Karpas-422 (cell line): Measurements from ENCODE around the gene MGRN1. TPM values are rescaled to one million over a fixed set of nuclear protein-coding genes. Genes with fewer than 3 reads are reported as not detected.

Experiments used
- DNase-seq: peaks from one replicate; pipeline ENCODE4 v3.0.0-alpha.2; 2015
- H2AFZ ChIP-seq: fragments of 200-600 bp; sonication (generic); 2 replicates; pipeline ENCODE4 v1.6.1; 2014; ENCODE audit warnings: antibody characterized with exemption, low read length, mixed read lengths
- H3K27ac ChIP-seq: fragments of 200-600 bp; sonication (generic); 2 replicates; pipeline ENCODE4 v1.5.1; 2014; ENCODE audit warnings: mild to moderate bottlenecking, low read length, moderate library complexity
- H3K27me3 ChIP-seq: fragments of 200-600 bp; sonication (generic); 2 replicates; pipeline ENCODE4 v1.6.1; 2014; ENCODE audit warnings: low read length, mixed read lengths
- H3K36me3 ChIP-seq: fragments of 200-600 bp; sonication (generic); 2 replicates; pipeline ENCODE4 v1.6.1; 2014; ENCODE audit warnings: low read length, mixed read lengths; ENCODE audit not compliant: insufficient read depth
- H3K4me1 ChIP-seq: fragments of 200-600 bp; sonication (generic); 2 replicates; pipeline ENCODE4 v1.6.1; 2014; ENCODE audit warnings: mild to moderate bottlenecking, low read length, mixed read lengths
- H3K4me2 ChIP-seq: fragments of 200-600 bp; sonication (generic); 2 replicates; pipeline ENCODE4 v1.6.1; 2014; ENCODE audit warnings: low read length, low read depth, mild to moderate bottlenecking; ENCODE audit not compliant: poor library complexity, severe bottlenecking
- H3K4me3 ChIP-seq: fragments of 200-600 bp; sonication (generic); 2 replicates; pipeline ENCODE4 v1.5.1; 2014; ENCODE audit warnings: mild to moderate bottlenecking, antibody characterized with exemption, low read length, mixed read lengths
- H3K79me2 ChIP-seq: fragments of 200-600 bp; sonication (generic); 2 replicates; pipeline ENCODE4 v1.6.1; 2014; ENCODE audit warnings: mild to moderate bottlenecking, low read length, mixed read lengths
- H3K9ac ChIP-seq: fragments of 200-600 bp; sonication (generic); 2 replicates; pipeline ENCODE4 v1.6.0; 2014; ENCODE audit warnings: low read length
- H3K9me2 ChIP-seq: fragments of 200-600 bp; sonication (generic), shearing (Covaris generic); replicated peaks from 2 replicates; pipeline ENCODE4 v1.6.0; 2014; ENCODE audit warnings: mild to moderate bottlenecking, low read length, moderate library complexity; ENCODE audit not compliant: insufficient read depth
- H3K9me3 ChIP-seq: fragments of 300-700, 200-600 bp; sonication (generic); 2 replicates; pipeline ENCODE4 v1.6.1; 2014; ENCODE audit warnings: low read length, mixed read lengths
- H4K20me1 ChIP-seq: fragments of 200-600 bp; sonication (generic); 2 replicates; pipeline ENCODE4 v1.6.1; 2014; ENCODE audit warnings: mild to moderate bottlenecking, antibody characterized with exemption, low read length, low read depth; ENCODE audit not compliant: insufficient read depth
- total RNA-seq: library from RNA; depleted of rRNA; stranded (reverse); fragments of >200 nt; shearing (Covaris generic); gene quantifications from 2 replicates; pipeline ENCODE4 v1.2.3, GENCODE V29; 2014; ENCODE audit warnings: low replicate concordance

The MGRN1 gene
- total RNA-seq, 1 experiment from 2014 or later = 23.0 TPM

DNA sequence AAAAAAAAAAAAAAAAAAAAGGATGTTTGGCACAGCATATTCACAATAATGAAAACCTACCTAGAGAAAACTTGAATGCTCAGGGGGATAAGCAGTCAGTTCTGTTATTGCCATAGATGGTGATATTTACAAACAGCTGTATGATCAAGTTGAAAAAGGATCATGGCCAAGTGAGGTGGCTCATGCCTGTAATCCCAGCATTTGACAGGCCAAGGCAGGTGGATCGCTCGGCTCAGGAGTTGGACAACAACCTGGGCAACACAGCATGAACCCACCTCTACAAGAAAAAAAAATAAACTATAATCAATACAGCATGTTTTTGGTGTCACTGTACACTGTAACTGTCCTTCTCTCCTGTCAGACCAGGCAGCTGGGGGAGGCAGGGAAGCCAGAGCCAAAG, 90.4 kb downstream of the MGRN1 start:
- no peak for DNase-seq
- Histone ChIP-seq H3K36me3 (no peaks in the 10 kb centered on the region; the same call in 1 of the 2 replicates), H2AFZ (no peak overlapping the region)

DNA sequence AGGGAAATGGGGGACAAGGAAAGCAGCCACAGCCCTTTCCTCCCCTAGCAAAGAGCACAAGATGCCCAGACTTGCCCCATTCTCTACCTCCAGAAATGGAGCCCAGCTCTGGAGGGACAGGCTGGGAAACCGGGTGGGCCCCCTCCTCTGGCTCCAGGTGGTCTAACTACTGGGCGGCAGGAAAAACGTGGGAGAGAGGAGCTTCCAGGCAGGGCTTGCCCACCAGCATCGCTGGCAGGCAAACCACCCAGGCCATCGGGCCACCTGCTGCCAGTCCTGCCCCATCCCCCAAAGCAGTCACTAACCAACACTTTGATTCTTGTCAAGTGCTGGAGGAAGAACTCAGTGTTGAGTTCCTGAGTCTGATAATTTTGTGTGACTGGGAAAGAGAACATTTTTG, 93.8 kb downstream of the MGRN1 start:
- no peak overlapping the region; the same call in 1 of the 2 replicates for H3K4me3 ChIP-seq
- peaks cover 14% of the 10 kb centered on the region for H3K4me1 ChIP-seq
- 0 out of 2 replicates have a peak, but pooled peaks cover 6% of the 10 kb centered on the region for H3K79me2 ChIP-seq
- no peaks in the 10 kb centered on the region for H3K9me3 ChIP-seq
- H3K27ac ChIP-seq = peak overlapping the region; percentile 69
- H4K20me1 ChIP-seq = no peaks in the 10 kb centered on the region
- peak overlapping the region; percentile 40 for H3K4me2 ChIP-seq
- H2AFZ ChIP-seq = no peak overlapping the region
- DNase-seq = no peak
- no peaks in the 10 kb centered on the region for H3K36me3 ChIP-seq
- H3K27me3 ChIP-seq = no peaks in the 10 kb centered on the region
- H3K9me2 ChIP-seq = no peaks in the 10 kb centered on the region
- H3K9ac ChIP-seq = no peak overlapping the region

More for the DNA sequence above, 90.4 kb downstream of the MGRN1 start:
- no peaks in the 10 kb centered on the region for H3K9me2 ChIP-seq
- no peak overlapping the region for H3K9ac ChIP-seq
- no peaks in the 10 kb centered on the region for H3K27me3 ChIP-seq
- H3K79me2 ChIP-seq = 0 out of 2 replicates have a peak, but pooled peaks cover 6% of the 10 kb centered on the region
- no peak overlapping the region for H3K27ac ChIP-seq
- H3K4me3 ChIP-seq = no peak overlapping the region
- no peaks in the 10 kb centered on the region for H3K9me3 ChIP-seq
- no peaks in the 10 kb centered on the region for H4K20me1 ChIP-seq
- H3K4me1 ChIP-seq = peaks cover 14% of the 10 kb centered on the region
- H3K4me2 ChIP-seq = no peak overlapping the region

DNA sequence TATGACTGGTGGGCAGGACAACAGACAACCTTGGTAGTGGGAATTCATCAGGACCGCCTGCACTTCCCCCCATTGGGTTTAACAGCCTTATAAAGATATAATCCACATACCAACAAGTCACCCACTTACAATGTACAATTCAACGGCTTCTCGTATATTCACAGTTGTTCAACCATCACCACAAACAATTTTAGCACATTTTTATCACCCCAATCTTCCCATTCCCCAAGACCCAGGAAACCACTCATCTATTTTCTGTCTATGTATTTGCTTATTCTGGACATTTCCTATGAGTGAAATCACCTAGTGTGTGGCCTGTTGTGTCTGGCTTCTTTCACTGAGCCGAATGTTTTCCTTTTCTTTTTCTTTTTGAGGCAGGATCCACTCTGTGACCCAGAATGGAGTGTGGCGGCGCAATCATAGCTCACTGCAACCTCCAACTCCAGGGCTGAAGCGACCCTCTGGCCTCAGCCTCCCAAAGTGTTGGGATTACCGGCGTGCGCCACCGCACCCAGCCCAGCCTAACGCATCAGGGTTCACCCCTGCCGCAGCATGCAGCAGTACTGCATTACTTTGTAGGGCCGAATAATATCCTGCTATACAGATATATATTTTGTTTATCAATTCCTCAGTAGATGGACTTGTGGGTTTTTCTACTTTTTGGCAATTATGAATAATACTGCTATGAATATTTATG, 98.6 kb downstream of the MGRN1 start:
- Histone ChIP-seq H3K9me2 (no peaks in the 10 kb centered on the region), H3K9ac (no peak overlapping the region), H3K4me3 (no peak overlapping the region), H3K79me2 (0 out of 2 replicates have a peak, but pooled peaks cover 4% of the 10 kb centered on the region), H3K4me1 (peaks cover 13% of the 10 kb centered on the region), H3K27ac (no peak overlapping the region), H3K27me3 (no peaks in the 10 kb centered on the region), H2AFZ (no peak overlapping the region), H4K20me1 (no peaks in the 10 kb centered on the region), H3K4me2 (no peak overlapping the region), H3K36me3 (0 out of 2 replicates have a peak, but pooled peaks cover 3% of the 10 kb centered on the region), H3K9me3 (no peaks in the 10 kb centered on the region)
- no peak for DNase-seq

DNA sequence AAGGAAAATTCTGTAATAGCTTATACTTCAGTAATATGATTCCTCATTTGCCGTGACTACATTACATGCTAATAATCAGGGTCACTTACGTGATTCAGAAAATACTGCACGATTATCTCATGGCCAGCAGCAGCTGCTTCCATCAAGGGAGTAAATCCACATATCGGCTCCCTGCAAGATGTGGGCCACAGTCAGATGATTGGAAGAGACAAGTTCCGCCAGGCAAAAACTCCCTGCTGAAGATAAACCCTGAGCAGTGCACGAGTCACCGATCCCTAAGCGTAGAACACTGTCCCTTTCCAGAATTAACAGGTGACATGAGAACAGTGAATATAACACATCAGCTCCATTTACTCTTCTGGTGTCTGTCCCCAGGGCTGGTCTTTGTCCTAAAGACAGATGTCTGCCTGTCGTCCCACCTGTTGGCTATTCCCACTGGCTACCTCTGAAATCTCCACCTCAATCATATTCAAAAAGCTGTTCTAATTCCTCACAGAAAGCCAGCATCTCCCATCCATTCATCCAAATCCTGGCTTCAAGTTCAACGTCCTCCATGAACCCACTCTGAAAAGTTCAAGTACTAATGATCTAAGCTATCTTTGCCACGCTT, 100.1 kb downstream of the MGRN1 start:
- H3K4me1 ChIP-seq = no peaks in the 10 kb centered on the region
- H3K9ac ChIP-seq = no peak overlapping the region
- H3K79me2 ChIP-seq = no peaks in the 10 kb centered on the region
- H3K9me3 ChIP-seq = no peaks in the 10 kb centered on the region
- no peak overlapping the region for H3K4me3 ChIP-seq
- H3K36me3 ChIP-seq = 0 out of 2 replicates have a peak, but pooled peaks cover 3% of the 10 kb centered on the region
- H2AFZ ChIP-seq = no peak overlapping the region
- H3K4me2 ChIP-seq = no peak overlapping the region
- no peaks in the 10 kb centered on the region for H3K27me3 ChIP-seq
- H3K27ac ChIP-seq = no peak overlapping the region
- no peak for DNase-seq
- no peaks in the 10 kb centered on the region for H4K20me1 ChIP-seq
- no peaks in the 10 kb centered on the region for H3K9me2 ChIP-seq

DNA sequence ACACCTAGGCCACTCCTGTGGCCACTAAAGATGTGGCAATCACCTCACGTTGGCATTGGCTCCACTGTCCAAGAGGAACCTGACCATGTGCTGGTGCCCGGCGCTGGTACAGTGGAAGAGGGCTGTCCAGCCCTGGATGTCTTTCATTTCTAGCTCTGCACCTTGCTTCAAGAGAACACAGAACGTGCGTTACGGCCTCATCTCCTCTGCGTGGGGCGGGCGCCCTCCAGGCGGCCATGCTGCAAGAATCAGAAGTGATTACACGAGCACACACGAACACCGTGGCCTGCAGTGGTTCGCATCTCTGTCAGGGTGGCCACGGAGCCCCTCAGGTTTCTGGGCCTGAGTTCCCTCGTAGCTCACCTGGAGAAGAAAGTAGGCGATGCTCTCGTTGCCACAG, 102.0 kb downstream of the MGRN1 start:
- Histone ChIP-seq H3K79me2 (peaks cover 1% of the 10 kb centered on the region), H3K9me2 (no peaks in the 10 kb centered on the region), H3K4me1 (no peaks in the 10 kb centered on the region), H3K27me3 (no peaks in the 10 kb centered on the region), H2AFZ (no peak overlapping the region), H3K4me3 (no peak overlapping the region), H3K27ac (no peak overlapping the region), H3K36me3 (0 out of 2 replicates have a peak, but pooled peaks cover 3% of the 10 kb centered on the region), H4K20me1 (no peaks in the 10 kb centered on the region), H3K4me2 (no peak overlapping the region), H3K9me3 (no peaks in the 10 kb centered on the region), H3K9ac (no peak overlapping the region)
- DNase-seq = no peak

DNA sequence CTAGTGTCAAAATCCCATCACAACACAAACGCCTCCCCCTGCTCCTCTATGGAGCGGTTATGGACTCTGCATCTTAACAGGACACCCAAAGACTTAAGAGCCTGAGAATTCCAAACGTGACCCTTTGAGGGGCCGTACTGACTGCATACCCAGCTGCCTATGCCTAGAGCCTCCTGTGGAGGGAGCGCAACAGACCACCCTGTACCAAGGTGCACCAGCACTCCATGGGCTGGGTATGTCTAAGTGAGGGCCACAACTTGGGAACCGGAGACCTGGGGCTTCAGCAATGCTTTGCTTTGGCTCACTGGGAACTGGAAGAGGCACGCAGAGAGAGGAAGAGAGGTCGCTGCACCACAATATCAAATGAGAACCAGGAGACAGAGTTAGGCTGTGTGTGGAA, 104.0 kb downstream of the MGRN1 start:
- H2AFZ ChIP-seq = no peak overlapping the region
- 0 out of 2 replicates have a peak, but pooled peaks cover 3% of the 10 kb centered on the region for H3K36me3 ChIP-seq
- no peak overlapping the region for H3K9ac ChIP-seq
- H3K27me3 ChIP-seq = no peaks in the 10 kb centered on the region
- H4K20me1 ChIP-seq = no peaks in the 10 kb centered on the region
- H3K4me2 ChIP-seq = no peak overlapping the region
- peaks cover 21% of the 10 kb centered on the region for H3K79me2 ChIP-seq
- peaks cover 8% of the 10 kb centered on the region for H3K4me1 ChIP-seq
- H3K9me3 ChIP-seq = no peaks in the 10 kb centered on the region
- no peaks in the 10 kb centered on the region for H3K9me2 ChIP-seq
- no peak overlapping the region for H3K4me3 ChIP-seq
- H3K27ac ChIP-seq = no peak overlapping the region
- DNase-seq = no peak

DNA sequence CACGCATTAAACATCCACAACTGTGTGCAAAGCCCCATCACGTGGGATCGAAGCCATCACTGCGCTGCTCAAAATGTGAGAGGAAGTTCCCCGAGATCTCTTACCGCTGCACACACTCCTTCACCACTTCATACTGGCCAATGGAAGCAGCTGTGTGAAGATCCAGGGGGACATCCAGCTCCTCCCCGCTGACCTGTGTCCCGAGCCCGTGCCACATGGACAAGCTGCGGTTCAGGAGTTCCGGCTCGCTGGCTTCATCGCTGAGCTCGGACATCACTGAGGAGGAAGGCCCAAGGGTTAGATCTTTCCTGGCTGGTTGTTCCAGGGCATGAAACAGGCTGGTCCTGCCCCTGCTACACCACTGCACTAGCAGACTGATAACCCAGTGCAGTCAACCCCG, 105.2 kb downstream of the MGRN1 start:
- no peak for DNase-seq
- H3K9me3 ChIP-seq = no peaks in the 10 kb centered on the region

DNA sequence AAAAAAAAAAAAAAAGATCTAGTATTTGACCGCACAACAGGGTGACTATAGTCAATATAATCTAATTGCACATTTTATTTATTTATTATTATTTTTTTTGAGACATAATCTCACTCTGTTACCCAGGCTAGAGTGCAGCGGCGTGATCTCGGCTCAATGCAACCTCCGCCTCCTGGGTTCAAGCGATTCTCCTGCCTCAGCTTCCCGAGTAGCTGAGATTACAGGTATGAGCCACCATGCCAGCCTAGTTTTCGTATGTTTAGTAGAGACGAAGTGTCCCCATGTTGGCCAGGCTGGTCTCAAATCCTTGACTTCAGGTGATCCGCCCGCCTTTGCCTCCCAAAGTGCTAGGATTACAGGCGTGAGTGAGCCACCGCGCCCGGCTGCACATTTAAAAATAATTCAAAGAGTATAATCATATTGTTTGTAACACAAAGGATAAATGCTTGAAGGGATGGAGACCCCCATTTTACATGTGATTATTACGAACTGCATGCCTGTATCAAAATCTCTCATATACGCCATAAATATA, 108.7 kb downstream of the MGRN1 start:
- Histone ChIP-seq H3K4me3 (peak overlapping the region; percentile 91), H2AFZ (peak overlapping the region; percentile 70; the same call in 1 of the 2 replicates), H3K9ac (peak overlapping the region; percentile 89), H3K9me3 (no peaks in the 10 kb centered on the region), H3K9me2 (no peaks in the 10 kb centered on the region), H3K36me3 (no peaks in the 10 kb centered on the region), H3K79me2 (peaks cover 23% of the 10 kb centered on the region), H3K4me2 (peak overlapping the region; percentile 83), H3K4me1 (peaks cover 15% of the 10 kb centered on the region), H3K27ac (peak overlapping the region; percentile 69), H4K20me1 (no peaks in the 10 kb centered on the region), H3K27me3 (no peaks in the 10 kb centered on the region)
- DNase-seq = no peak

More for the DNA sequence above, 105.2 kb downstream of the MGRN1 start:
- Histone ChIP-seq H3K9me2 (no peaks in the 10 kb centered on the region), H3K79me2 (peaks cover 23% of the 10 kb centered on the region), H3K4me1 (peaks cover 8% of the 10 kb centered on the region), H3K9ac (no peak overlapping the region), H3K27ac (no peak overlapping the region), H2AFZ (no peak overlapping the region), H3K36me3 (0 out of 2 replicates have a peak, but pooled peaks cover 3% of the 10 kb centered on the region), H4K20me1 (no peaks in the 10 kb centered on the region), H3K4me3 (no peak overlapping the region), H3K27me3 (no peaks in the 10 kb centered on the region), H3K4me2 (no peak overlapping the region)
